ENCODE results near the gene GVQW3. TPM values are rescaled to one million over a fixed set of nuclear protein-coding genes. Genes with fewer than 3 reads are reported as not detected.

The GVQW3 gene
- total and polyA plus RNA-seq, 12 donors: 0.54 to 10.9 (median 2.4) TPM

DNA sequence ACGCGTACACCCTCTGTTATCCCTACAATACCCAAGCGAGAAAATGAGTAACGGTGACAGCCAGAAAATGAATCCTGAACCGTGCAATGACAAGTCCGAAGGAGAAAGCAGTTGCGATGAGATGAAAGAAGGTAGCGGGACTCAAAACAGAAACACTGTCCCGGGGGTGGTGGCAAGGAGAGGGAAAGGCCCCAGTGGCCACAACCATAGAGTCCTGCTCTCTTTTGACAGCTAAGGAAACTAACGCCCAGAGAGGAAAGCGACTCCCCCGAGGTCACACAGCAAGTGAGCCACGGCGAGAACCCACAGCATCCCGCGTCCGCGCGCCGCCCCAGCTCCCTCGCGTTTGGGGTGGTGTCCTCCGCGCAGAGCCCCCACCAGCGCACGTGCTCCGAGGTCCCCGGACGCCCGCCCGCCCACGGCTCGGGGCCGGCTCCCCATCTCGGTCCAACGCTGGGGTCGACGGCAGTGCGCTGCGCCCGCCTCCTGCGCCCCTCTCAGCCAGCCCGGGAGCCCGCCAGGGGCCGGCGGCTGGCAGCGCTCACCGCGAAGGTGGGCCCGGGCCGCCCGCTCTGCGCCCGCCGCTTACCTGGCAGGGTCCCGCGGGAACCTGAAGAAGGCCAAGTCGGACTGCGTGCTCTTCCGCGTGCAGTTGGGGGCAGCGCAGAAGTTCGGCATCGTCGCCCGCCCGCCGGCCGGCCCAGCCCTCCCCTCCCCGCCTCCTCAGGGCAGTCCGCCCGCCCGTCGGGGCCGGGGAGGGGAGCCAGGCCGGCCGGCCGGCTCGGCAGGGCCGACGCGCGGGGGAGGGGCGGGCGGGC, 755 bp upstream of the GVQW3 start:
- 0 to 1% (median 0%) methylated on average over 9 to 81 of the region's 85 CpGs for WGBS, 4 donors
- intact Hi-C loops (cut with DNase I): no loop called here
- TF ChIP-seq CTCF (IDR thresholded peaks at IDR 0.05) (no peak), POLR2A (IDR thresholded peaks at IDR 0.05) (no peak)
- Histone ChIP-seq H3K27me3 (no peaks in the 10 kb centered on the region), H3K4me1 (replicated peaks in 1 of 2) (peaks cover 12 to 34% of the 10 kb centered on the region in 2 donors), H3K4me3 (peak overlapping the region; percentile 17 to 98 (median 52)), H3K9me3 (replicated peaks in 1 of 3) (no peaks in the 10 kb centered on the region), H3K27ac (peak overlapping the region in 4 of 5 donors; percentile 67 to 95 (median 83)), H3K36me3 (replicated peaks in 1 of 2) (no peaks in the 10 kb centered on the region)
- DNase-seq: peak in 6 of 7 donors; percentile 32 to 60 (median 35)

DNA sequence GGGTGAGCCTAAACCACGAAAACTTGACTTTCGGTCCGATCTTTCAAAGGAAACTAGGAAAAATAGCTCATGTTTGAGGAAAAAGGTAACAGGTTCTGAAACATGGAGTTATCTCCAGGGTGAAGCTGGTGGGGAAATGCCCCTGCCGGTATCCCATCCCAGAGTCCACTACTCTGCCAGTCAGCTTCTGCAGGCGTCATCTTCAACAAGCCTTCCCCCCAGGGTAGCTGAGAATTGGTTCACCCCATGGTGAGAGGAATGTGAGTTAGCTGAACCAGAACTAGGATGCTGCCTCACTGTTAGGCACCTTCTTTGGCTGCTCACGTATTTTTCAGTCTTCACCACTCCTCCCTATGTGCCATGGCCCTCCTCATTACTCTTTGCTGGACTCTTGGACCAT, 1.1 kb downstream of the GVQW3 start:
- Histone ChIP-seq H3K27me3 (no peaks in the 10 kb centered on the region), H3K27ac (no peak overlapping the region), H3K36me3 (replicated peaks in 1 of 2) (no peaks in the 10 kb centered on the region), H3K9me3 (replicated peaks in 1 of 3) (no peaks in the 10 kb centered on the region), H3K4me1 (replicated peaks in 1 of 2) (peaks cover 12 to 21% of the 10 kb centered on the region in 2 donors), H3K4me3 (peak overlapping the region in 1 of 4 donors; percentile 98)
- 73 to 83% (median 78%) methylated on average over 6 of the region's 6 CpGs for WGBS, 4 donors
- intact Hi-C loops (cut with DNase I): no loop called here
- TF ChIP-seq POLR2A (IDR thresholded peaks at IDR 0.05): no peak
- no peak for DNase-seq

DNA sequence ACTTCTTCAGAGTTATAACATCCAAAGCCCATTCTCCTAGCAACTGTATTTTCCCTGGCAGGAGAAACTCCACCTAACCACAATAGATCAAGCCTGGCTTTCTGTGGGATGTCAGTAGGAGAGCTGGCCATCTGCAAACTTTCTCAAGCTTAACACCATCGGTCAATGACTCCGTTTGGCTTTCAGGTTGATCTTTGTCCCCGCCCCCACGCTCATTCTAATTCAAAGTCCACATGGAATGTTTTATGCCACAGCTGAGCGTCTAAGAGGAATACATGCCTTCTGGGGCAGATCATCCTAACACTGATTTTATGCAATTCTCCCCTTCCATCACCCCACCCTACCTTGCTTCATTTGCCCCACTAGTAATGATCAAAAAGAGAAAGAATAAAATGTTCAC, 4.8 kb downstream of the GVQW3 start:
- H3K27me3 ChIP-seq: no peaks in the 10 kb centered on the region
- intact Hi-C loops (cut with DNase I): no loop called here
- DNase-seq: no peak
- no peak overlapping the region for H3K4me3 ChIP-seq
- WGBS, 4 donors: 89 to 93% (median 91%) methylated on average over 5 of the region's 5 CpGs
- no peak overlapping the region for H3K27ac ChIP-seq
- peaks cover 3 to 8% of the 10 kb centered on the region in 2 donors for H3K4me1 ChIP-seq (replicated peaks in 1 of 2)
- TF ChIP-seq POLR2A (IDR thresholded peaks at IDR 0.05) (no peak), CTCF (IDR thresholded peaks at IDR 0.05) (no peak)
- no peaks in the 10 kb centered on the region for H3K9me3 ChIP-seq (replicated peaks in 1 of 3)
- no peaks in the 10 kb centered on the region for H3K36me3 ChIP-seq (replicated peaks in 1 of 2)

- Histone ChIP-seq H3K4me3 (no peak overlapping the region), H3K27ac (no peak overlapping the region), H3K36me3 (replicated peaks in 1 of 2) (no peaks in the 10 kb centered on the region), H3K4me1 (replicated peaks in 1 of 2) (peaks cover 0 to 3% of the 10 kb centered on the region in 2 donors), H3K9me3 (replicated peaks in 1 of 3) (no peaks in the 10 kb centered on the region), H3K27me3 (no peaks in the 10 kb centered on the region)
- WGBS, 4 donors: 82 to 95% (median 91%) methylated on average over 2 of the region's 2 CpGs
- DNase-seq: no peak
- intact Hi-C loops (cut with DNase I): no loop called here
- TF ChIP-seq POLR2A (IDR thresholded peaks at IDR 0.05): no peak
- TF ChIP-seq CTCF (IDR thresholded peaks at IDR 0.05): no peak
Observed at GRCh38 chr11:76388408-76388807, 7.3 kb downstream of the GVQW3 start.

- peaks cover 0 to 3% of the 10 kb centered on the region in 2 donors for H3K4me1 ChIP-seq (replicated peaks in 1 of 2)
- H3K36me3 ChIP-seq (replicated peaks in 1 of 2): no peaks in the 10 kb centered on the region
- H3K27ac ChIP-seq: no peak overlapping the region
- H3K9me3 ChIP-seq (replicated peaks in 1 of 3): no peaks in the 10 kb centered on the region
- WGBS, 4 donors: 43 to 47% (median 46%) methylated on average over 6 of the region's 6 CpGs
- no peaks in the 10 kb centered on the region for H3K27me3 ChIP-seq
- no peak overlapping the region for H3K4me3 ChIP-seq
- no peak for DNase-seq
- intact Hi-C loops (cut with DNase I): no loop called here
- no peak for TF ChIP-seq POLR2A (IDR thresholded peaks at IDR 0.05)
- no peak for TF ChIP-seq CTCF (IDR thresholded peaks at IDR 0.05)
Observed at GRCh38 chr11:76391021-76391420, 9.9 kb downstream of the GVQW3 start.

All from adrenal gland (tissue), 12 donors.